ENCODE results near the gene THSD7B. TPM values are rescaled to one million over a fixed set of nuclear protein-coding genes. Genes with fewer than 3 reads are reported as not detected.

The THSD7B gene
- total RNA-seq, 1 donor from 2014 or later: 0.22 TPM

GRCh38 chr2:137658433-137658832 lies 893.1 kb downstream of the THSD7B start:
- Mint-ChIP-seq H3K36me3 (no peaks in the 10 kb centered on the region), H3K27ac (no peak overlapping the region), H3K4me3 (no peak overlapping the region), H3K9me3 (peaks cover 7% of the 10 kb centered on the region), H3K27me3 (ENCODE audit: low read depth) (peaks cover 6% of the 10 kb centered on the region), H3K4me1 (no peaks in the 10 kb centered on the region)
- no peak for TF ChIP-seq CTCF (IDR thresholded peaks at IDR 0.05; ENCODE audit: unreplicated experiment)
- no peak for DNase-seq (ENCODE audit: low spot score in 2 of 2, unreplicated experiment in 2 of 2)

- no peak overlapping the region for H3K4me3 Mint-ChIP-seq
- H3K4me1 Mint-ChIP-seq: no peaks in the 10 kb centered on the region
- H3K27me3 Mint-ChIP-seq (ENCODE audit: low read depth): peaks cover 2% of the 10 kb centered on the region
- peaks cover 6% of the 10 kb centered on the region for H3K9me3 Mint-ChIP-seq
- H3K36me3 Mint-ChIP-seq: no peaks in the 10 kb centered on the region
- DNase-seq (ENCODE audit: low spot score in 2 of 2, unreplicated experiment in 2 of 2): no peak
- TF ChIP-seq CTCF (IDR thresholded peaks at IDR 0.05; ENCODE audit: unreplicated experiment): no peak
- H3K27ac Mint-ChIP-seq: no peak overlapping the region
Measured at GRCh38 chr2:137659616-137660015, 894.3 kb downstream of the THSD7B start.

GRCh38 chr2:137670111-137670510 lies 904.8 kb downstream of the THSD7B start:
- H3K9me3 Mint-ChIP-seq: no peaks in the 10 kb centered on the region
- H3K4me3 Mint-ChIP-seq: no peak overlapping the region
- no peak overlapping the region for H3K27ac Mint-ChIP-seq
- H3K27me3 Mint-ChIP-seq (ENCODE audit: low read depth): no peaks in the 10 kb centered on the region
- H3K36me3 Mint-ChIP-seq: no peaks in the 10 kb centered on the region
- DNase-seq (ENCODE audit: low spot score in 2 of 2, unreplicated experiment in 2 of 2): no peak
- peaks cover 6% of the 10 kb centered on the region for H3K4me1 Mint-ChIP-seq
- TF ChIP-seq CTCF (IDR thresholded peaks at IDR 0.05; ENCODE audit: unreplicated experiment): no peak

- no peaks in the 10 kb centered on the region for H3K27me3 Mint-ChIP-seq (ENCODE audit: low read depth)
- H3K9me3 Mint-ChIP-seq: no peaks in the 10 kb centered on the region
- no peaks in the 10 kb centered on the region for H3K36me3 Mint-ChIP-seq
- TF ChIP-seq CTCF (IDR thresholded peaks at IDR 0.05; ENCODE audit: unreplicated experiment): no peak
- no peak overlapping the region for H3K4me3 Mint-ChIP-seq
- peaks cover 25% of the 10 kb centered on the region for H3K4me1 Mint-ChIP-seq
- no peak overlapping the region for H3K27ac Mint-ChIP-seq
- DNase-seq (ENCODE audit: low spot score in 2 of 2, unreplicated experiment in 2 of 2): no peak
Measured at GRCh38 chr2:137672989-137673552, 907.7 kb downstream of the THSD7B start.

- no peaks in the 10 kb centered on the region for H3K9me3 Mint-ChIP-seq
- no peak overlapping the region for H3K4me3 Mint-ChIP-seq
- H3K27ac Mint-ChIP-seq: no peak overlapping the region
- no peak for DNase-seq (ENCODE audit: low spot score in 2 of 2, unreplicated experiment in 2 of 2)
- H3K36me3 Mint-ChIP-seq: no peaks in the 10 kb centered on the region
- H3K4me1 Mint-ChIP-seq: peaks cover 25% of the 10 kb centered on the region
- H3K27me3 Mint-ChIP-seq (ENCODE audit: low read depth): no peaks in the 10 kb centered on the region
- TF ChIP-seq CTCF (IDR thresholded peaks at IDR 0.05; ENCODE audit: unreplicated experiment): no peak
Measured at GRCh38 chr2:137674991-137675390, 909.6 kb downstream of the THSD7B start.

Data from mesothelial cell of epicardium (in vitro differentiated cells).